Erythroblast (primary cell): ENCODE measurements around the gene C15orf39.

Experiments used
- DNase-seq, 2 experiments: peaks; one replicate each; lab custom pipeline; 2025; lab: John Stamatoyannopoulos, UW
- GATA1 ChIP-seq: IDR thresholded peaks from 2 replicates; pipeline ENCODE4 v1.6.1; 2011; ENCODE audit warnings: low read depth, mild to moderate bottlenecking, control low read depth, low read length, moderate library complexity
- POLR2A ChIP-seq: IDR thresholded peaks from 2 replicates; pipeline ENCODE4 v1.6.1; 2011; ENCODE audit warnings: mild to moderate bottlenecking, low read length

Gene C15orf39

DNA sequence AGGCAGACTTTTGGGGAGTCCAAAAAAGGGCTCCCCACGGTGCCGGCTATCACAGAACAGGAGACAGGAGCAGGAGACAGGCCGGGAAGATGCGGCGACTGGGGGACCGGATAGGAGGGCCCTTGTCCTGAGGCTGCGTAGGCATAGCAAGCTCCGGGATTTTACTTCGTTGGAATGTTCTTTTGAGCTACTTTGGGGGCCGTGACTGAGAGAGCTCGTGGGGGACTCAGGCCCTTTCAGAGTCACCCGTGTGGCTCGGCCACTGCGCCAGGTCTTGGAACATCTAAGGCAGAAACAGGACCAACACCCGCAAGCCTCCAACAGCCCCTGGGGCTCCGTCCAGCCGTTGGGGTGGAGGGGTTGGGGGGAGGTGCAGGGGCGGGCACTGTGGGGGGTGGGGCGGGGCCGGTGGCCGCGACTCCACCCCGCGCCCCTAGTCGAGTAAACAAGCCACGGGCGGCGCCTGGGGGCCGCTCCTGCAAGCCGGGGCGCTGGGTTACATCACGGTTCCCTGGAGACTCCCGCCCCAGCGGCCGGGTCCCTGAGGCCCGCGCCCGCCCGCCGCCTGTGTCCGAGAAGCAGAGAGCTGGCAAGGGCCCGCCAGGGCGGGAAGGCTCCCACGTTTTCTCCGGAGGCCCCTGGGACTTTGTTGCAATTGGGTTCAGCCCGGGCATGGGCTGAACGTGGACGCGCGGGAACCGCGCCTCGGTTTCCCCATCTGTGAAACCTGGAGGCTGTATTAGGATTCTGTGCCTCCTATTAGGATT, 23.3 kb upstream of the C15orf39 start:
- TF ChIP-seq POLR2A (peak; percentile 27), GATA1 (no peak)
- DNase-seq = peak; percentile 79 to 88

- TF ChIP-seq POLR2A (no peak), GATA1 (no peak)
- DNase-seq = peak in 1 of 2 experiments; percentile 28
These were observed 22.5 kb upstream of the C15orf39 start for GRCh38 chr15:75178938-75179745.

DNA sequence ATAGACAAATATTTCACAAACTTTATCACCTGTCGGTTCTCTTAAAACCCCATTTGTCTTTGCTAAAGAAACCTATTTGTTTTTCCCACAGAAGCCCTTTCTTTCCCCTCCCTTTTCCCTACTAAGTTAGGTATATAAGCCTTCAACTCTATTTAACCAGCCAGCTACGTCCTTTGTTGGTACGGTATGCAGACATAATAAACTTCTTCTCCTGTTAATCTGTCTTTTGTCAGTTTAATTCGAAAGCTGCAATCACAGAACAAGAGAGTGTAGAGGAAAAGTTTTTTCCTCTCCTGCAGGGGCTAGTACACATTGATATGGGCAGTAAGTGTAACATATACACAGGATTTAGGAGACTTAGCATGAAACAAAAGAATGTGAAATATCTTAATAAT, 21.9 kb upstream of the C15orf39 start:
- TF ChIP-seq GATA1 = no peak
- no peak for TF ChIP-seq POLR2A

GRCh38 chr15:75181780-75182179, 19.9 kb upstream of the C15orf39 start:
- no peak for TF ChIP-seq POLR2A
- no peak for TF ChIP-seq GATA1
- DNase-seq = no peak

More for the DNA sequence above, 21.9 kb upstream of the C15orf39 start:
- DNase-seq = no peak

- TF ChIP-seq POLR2A = no peak
- no peak for TF ChIP-seq GATA1
- DNase-seq = no peak
These were observed 19.2 kb upstream of the C15orf39 start for GRCh38 chr15:75182187-75183131.

DNA sequence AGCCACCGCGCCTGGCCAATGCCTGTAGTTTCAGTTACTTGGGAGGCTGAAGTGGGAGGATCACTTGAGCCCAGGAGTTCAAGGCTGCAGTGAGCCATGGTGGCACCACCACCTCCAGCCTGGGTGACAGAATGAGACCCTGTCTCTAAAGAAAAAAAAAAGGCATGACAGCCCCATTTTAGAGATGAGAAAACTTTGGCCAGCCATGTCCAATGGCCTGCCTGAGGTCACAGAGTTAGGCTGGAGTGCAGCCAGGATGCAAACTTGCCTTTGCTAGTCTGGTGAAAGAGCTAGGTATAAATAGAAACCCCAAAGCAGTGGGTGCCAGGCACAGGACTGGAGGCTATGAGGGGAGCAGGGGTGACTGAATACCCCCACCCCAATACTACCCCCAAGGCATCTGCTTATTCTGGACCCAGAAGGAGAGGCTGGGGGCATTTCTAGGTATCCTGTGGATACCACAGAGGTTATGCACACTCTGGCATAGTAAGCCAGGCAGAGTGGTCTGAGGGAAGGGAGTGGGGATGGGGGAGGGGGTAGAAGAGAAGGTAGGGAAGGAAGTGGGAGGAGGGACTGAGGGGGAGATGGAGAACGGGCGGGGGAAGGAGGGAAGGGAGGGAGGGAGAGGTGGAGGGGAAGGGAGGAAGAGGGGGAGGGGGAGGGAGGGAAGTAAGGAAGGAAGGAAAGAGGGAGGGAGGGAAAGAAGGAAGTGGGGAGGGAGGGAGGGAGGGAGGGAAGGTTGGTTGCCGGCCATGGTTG, 16.2 kb upstream of the C15orf39 start:
- DNase-seq = no peak
- TF ChIP-seq GATA1 (no peak), POLR2A (no peak)

DNA sequence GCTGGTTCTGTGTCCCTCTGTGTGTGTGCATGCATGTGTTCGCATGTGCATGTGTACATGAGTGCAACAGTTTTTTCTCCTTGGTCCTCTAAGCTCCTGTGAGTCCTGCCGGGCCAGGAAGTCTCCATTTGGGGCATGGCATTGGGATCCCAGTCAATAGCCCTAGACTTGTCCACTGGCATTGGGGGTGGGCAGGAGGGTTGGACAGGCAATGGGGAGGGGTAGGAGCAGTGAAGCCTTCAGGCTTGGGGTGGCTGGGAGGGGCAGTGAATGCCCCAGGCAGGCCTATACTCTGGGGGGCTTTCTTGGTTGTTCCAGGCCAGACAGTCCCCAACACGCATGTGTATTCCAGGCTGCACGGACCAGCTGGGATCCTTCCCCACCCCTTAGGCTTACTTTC, 15.6 kb upstream of the C15orf39 start:
- DNase-seq = no peak
- no peak for TF ChIP-seq POLR2A
- TF ChIP-seq GATA1 = no peak

- no peak for DNase-seq
- TF ChIP-seq GATA1 = no peak
- no peak for TF ChIP-seq POLR2A
These were observed 13.2 kb upstream of the C15orf39 start for GRCh38 chr15:75188499-75188898.

DNA sequence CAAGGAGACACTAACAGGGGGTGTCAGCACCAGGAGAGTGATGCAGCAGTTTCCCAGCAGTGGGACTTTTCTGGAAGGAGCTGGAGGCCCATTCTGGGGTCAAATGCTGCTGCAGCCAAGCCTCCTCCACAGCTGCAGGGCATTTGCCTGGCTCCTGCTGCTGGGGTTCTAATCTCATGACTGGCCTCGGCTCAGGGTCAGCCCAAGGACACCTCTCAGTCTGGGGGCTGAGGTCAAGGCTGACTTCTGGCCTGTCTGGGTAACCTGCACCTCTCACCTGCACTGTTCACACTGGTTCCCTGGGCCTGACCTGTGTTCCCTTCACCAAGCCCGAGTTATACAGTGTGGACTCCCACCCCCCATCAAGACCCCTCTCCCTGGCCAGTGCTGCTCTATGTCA, 10.4 kb upstream of the C15orf39 start:
- TF ChIP-seq POLR2A (no peak), GATA1 (no peak)
- no peak for DNase-seq

DNA sequence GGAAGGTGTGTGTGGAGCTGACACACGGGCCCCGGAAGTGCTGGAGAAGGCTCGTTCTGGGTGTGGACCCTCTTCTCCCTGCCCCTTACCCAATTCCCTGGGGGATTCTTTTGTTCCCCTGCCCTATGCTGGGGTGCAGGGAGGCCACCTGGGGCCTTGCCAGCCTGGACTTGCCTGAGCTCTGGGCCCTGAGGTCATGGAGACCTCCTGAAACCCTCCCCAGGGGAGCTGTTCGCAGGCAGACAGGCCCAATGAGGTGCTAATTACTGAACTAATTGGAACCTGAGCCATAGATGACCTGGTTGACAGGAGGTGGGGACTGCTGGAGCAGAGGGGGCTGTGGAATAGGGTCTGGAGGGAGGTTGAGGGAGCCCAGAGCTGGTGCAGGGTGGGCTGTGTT, 9.4 kb upstream of the C15orf39 start:
- no peak for DNase-seq
- TF ChIP-seq POLR2A = no peak
- TF ChIP-seq GATA1 = no peak

DNA sequence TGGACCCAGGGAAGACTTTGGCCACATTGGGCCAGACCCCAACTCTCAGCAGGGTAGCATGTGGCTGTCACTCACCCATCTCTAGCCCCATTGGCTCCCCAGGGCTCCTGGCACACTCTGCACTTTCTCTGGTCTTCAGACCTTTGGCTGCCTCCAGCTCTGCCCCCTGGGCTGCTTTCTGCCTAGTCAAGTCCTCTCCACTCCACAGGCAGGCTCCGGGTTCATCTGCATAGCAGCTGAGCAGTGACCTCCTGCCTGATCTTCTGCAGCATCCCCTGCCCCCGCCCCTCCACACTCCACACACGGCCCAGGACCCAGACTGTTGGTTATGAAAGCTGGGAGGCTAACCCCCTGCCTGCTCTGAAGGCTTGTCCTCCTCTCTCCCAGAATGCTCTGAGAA, 8.4 kb upstream of the C15orf39 start:
- TF ChIP-seq GATA1 (no peak), POLR2A (no peak)
- DNase-seq = no peak

DNA sequence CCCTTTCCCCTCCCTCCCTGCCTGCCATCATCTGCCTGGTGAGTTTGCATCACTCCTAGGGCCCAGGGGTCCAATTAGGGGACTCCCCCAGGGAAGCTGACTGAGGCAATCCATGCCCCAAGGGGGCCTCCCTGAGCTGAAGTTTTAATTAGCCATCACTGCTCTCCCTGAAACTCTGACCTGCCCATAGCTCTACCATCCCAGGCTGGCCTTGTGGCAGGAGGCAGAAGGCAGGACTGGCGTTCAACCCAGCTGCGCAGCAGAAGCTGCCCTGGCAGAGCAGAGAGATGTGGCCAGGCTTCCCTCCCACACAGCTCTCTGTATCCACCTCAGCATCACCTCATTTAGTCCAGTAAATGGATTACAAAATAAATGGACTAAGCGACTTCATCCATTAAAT, 7.7 kb upstream of the C15orf39 start:
- TF ChIP-seq POLR2A = no peak
- no peak for TF ChIP-seq GATA1
- DNase-seq = no peak

DNA sequence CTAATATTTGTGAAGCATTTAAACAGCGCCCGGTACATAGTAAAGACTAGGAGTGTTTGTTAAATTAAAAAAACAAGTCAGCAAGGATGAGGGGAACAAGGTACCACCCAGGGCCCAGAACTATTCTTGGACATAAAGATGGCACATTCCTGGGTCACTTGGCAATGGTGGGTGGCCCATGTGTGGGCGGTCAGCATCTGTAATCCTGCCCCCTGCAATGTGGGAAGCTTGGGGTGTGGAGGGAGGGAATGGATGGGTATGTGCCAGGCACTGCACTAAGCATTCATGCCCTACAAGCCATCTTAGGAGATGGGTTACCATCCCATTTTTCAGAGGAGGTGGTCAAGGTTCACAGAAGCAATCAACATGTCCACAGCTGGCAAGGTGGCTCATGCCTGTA, 7.3 kb upstream of the C15orf39 start:
- no peak for TF ChIP-seq GATA1
- no peak for DNase-seq
